OCI-LY3 (cell line): ENCODE measurements around the gene SLC24A4.

Source experiments
- EZH2phosphoT487 ChIP-seq: fragments of 200-600 bp; shearing (Covaris generic); IDR thresholded peaks from 2 replicates; pipeline ENCODE4 v1.6.1; 2018; ENCODE audit warnings: antibody characterized with exemption, mixed run types, low read depth
- TF ChIP-seq, protein P1 (sequence below): fragments of 200-600, 300-600 bp; sonication (generic); IDR thresholded peaks from 2 replicates; pipeline ENCODE4 v1.5.1; 2014; ENCODE audit warnings: antibody characterized with exemption, low read length, low read depth

DNA sequence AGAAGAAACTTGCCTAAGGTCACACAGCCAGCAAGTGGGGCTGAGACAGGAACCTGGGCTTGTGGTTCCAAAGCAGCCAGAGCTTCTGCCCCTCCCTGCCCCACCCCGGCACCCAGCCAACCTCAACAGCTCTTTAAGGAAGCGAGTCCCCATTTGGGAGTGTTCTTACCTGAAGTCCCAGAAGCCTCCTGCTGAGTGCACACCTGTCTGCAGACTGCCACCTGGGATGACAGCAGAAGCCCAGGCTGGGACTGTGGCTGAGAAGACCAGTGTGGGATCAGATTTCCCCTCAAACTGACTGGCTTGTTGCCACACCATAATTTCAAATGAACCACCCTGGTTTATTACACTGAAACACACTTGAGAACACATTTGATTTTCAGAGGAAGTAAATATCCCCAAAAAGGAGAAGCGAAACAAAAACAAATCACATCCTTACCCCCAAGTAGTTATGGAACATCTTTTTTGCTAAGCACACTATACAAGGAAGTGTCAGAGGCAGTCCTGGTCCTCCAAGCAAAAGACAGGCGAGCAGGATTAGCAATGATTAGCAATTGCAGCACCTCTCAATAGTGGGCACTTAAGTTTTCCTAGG is 184.3 kb downstream of the SLC24A4 start:
- TF ChIP-seq, protein P1, sequence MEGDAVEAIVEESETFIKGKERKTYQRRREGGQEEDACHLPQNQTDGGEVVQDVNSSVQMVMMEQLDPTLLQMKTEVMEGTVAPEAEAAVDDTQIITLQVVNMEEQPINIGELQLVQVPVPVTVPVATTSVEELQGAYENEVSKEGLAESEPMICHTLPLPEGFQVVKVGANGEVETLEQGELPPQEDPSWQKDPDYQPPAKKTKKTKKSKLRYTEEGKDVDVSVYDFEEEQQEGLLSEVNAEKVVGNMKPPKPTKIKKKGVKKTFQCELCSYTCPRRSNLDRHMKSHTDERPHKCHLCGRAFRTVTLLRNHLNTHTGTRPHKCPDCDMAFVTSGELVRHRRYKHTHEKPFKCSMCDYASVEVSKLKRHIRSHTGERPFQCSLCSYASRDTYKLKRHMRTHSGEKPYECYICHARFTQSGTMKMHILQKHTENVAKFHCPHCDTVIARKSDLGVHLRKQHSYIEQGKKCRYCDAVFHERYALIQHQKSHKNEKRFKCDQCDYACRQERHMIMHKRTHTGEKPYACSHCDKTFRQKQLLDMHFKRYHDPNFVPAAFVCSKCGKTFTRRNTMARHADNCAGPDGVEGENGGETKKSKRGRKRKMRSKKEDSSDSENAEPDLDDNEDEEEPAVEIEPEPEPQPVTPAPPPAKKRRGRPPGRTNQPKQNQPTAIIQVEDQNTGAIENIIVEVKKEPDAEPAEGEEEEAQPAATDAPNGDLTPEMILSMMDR, result no peak
- TF ChIP-seq EZH2phosphoT487, result no peak
